Keratinocyte (primary cell): ENCODE results near the gene LAMA4.

ENCODE experiments used
- CTCF ChIP-seq, 3 experiments: IDR thresholded peaks in 1 of 3; conservative IDR thresholded peaks in 1 of 3; optimal IDR thresholded peaks in 1 of 3; 2 replicates in 2 of 3; 3 replicates in 1 of 3; pipeline versions ENCODE3 to v1.5.1; 2011; ENCODE audit warnings: low read length in 3 of 3, mild to moderate bottlenecking in 3 of 3, moderate library complexity in 2 of 3, control low read depth in 1 of 3, inconsistent platforms in 1 of 3; ENCODE audit not compliant: insufficient read depth in 2 of 3; ENCODE audit errors: extremely low read depth in 1 of 3
- EZH2 ChIP-seq: IDR thresholded peaks from one replicate; pipeline ENCODE4 v1.6.1; 2012; ENCODE audit warnings: inconsistent platforms, mild to moderate bottlenecking, low read length, moderate library complexity

- TF ChIP-seq CTCF (optimal IDR thresholded peaks at IDR 0.05 in 1 of 3, IDR thresholded peaks at IDR 0.05 in 1 of 3, conservative IDR thresholded peaks at IDR 0.05 in 1 of 3; ENCODE audit: extremely low read depth in 1 of 3, insufficient read depth in 2 of 3, low read length in 3 of 3), result no peak
- no peak for TF ChIP-seq EZH2
These were observed 145.1 kb downstream of the LAMA4 start for GRCh38 chr6:112109262-112109661.
